Ascending aorta (tissue), 2 donors: ENCODE results near the gene CTNNA2. TPM values are rescaled to one million over a fixed set of nuclear protein-coding genes. Genes with fewer than 3 reads are reported as not detected.

Source experiments
- DNase-seq, 2 donors: peaks; one replicate each; pipeline ENCODE4 v3.0.0-alpha.2; 2019; ENCODE audit warnings: low spot score in 2 of 2
- H3K27ac ChIP-seq, 2 donors: fragments of 200-600 bp; sonication (generic); one replicate each; pipeline ENCODE4 v1.5.1; 2016 to 2017; ENCODE audit warnings: mild to moderate bottlenecking in 1 of 2
- H3K27me3 ChIP-seq: fragments of 200-600 bp; sonication (generic); one replicate; pipeline ENCODE4 v1.5.1; 2017
- H3K36me3 ChIP-seq, 2 donors: fragments of 200-600 bp; sonication (generic); one replicate each; pipeline ENCODE4 v1.5.1; 2016
- H3K4me1 ChIP-seq, 2 donors: fragments of 200-600 bp; sonication (generic); one replicate each; pipeline ENCODE4 v1.5.1; 2016 to 2017; ENCODE audit warnings: mild to moderate bottlenecking in 1 of 2
- H3K4me3 ChIP-seq, 2 donors: fragments of 200-600 bp; sonication (generic); one replicate each; pipeline ENCODE4 v1.5.1; 2016 to 2017; ENCODE audit warnings: mild to moderate bottlenecking in 1 of 2
- H3K9me3 ChIP-seq, 2 donors: fragments of 200-600 bp; sonication (generic); one replicate each; pipeline ENCODE4 v1.5.1; 2016
- CTCF ChIP-seq, 3 experiments: fragments of 200-600 bp in 2 of 3; fragments of 450-650 bp in 1 of 3; sonication (generic) in 2 of 3; IDR thresholded peaks; one replicate each; pipeline ENCODE4 v1.5.1; 2016 to 2019; ENCODE audit warnings: antibody characterized with exemption in 3 of 3, mild to moderate bottlenecking in 1 of 3, moderate library complexity in 1 of 3
- intact Hi-C: fragments of 100-400 bp; cut with DNase I; formaldehyde crosslinking; loops from one replicate; pipeline ENCODE4 v1.15.1; 2023
- total RNA-seq: library from RNA; depleted of rRNA; stranded (reverse); fragments of >200 nt; gene quantifications from one replicate; pipeline ENCODE4 v1.1.0, GENCODE V29; 2016

Gene CTNNA2
- total RNA-seq, 1 donor from 2014 or later = not detected

GRCh38 chr2:80299661-80300060 is 786.8 kb downstream of the CTNNA2 start:
- intact Hi-C loops = no loop called here
- no peak for TF ChIP-seq CTCF (IDR thresholded peaks at IDR 0.05)
- no peak overlapping the region for H3K27ac ChIP-seq
- H3K4me3 ChIP-seq = no peak overlapping the region
- no peaks in the 10 kb centered on the region for H3K36me3 ChIP-seq
- no peaks in the 10 kb centered on the region for H3K4me1 ChIP-seq
- no peak for DNase-seq
- H3K27me3 ChIP-seq = peaks cover 8% of the 10 kb centered on the region
- H3K9me3 ChIP-seq = no peaks in the 10 kb centered on the region

GRCh38 chr2:80300346-80300745 is 787.5 kb downstream of the CTNNA2 start:
- intact Hi-C loops = no loop called here
- DNase-seq = no peak
- H3K36me3 ChIP-seq = no peaks in the 10 kb centered on the region
- H3K27ac ChIP-seq = no peak overlapping the region
- no peak for TF ChIP-seq CTCF (IDR thresholded peaks at IDR 0.05)
- H3K9me3 ChIP-seq = no peaks in the 10 kb centered on the region
- no peak overlapping the region for H3K4me3 ChIP-seq
- no peaks in the 10 kb centered on the region for H3K4me1 ChIP-seq
- peaks cover 8% of the 10 kb centered on the region for H3K27me3 ChIP-seq

GRCh38 chr2:80300954-80301353 is 788.1 kb downstream of the CTNNA2 start:
- no peaks in the 10 kb centered on the region for H3K9me3 ChIP-seq
- H3K36me3 ChIP-seq = no peaks in the 10 kb centered on the region
- no peak overlapping the region for H3K4me3 ChIP-seq
- no peak overlapping the region for H3K27ac ChIP-seq
- intact Hi-C loops = no loop called here
- TF ChIP-seq CTCF (IDR thresholded peaks at IDR 0.05) = no peak
- peaks cover 8% of the 10 kb centered on the region for H3K27me3 ChIP-seq
- no peak for DNase-seq
- H3K4me1 ChIP-seq = no peaks in the 10 kb centered on the region

GRCh38 chr2:80302001-80302313 is 789.1 kb downstream of the CTNNA2 start:
- no peak for TF ChIP-seq CTCF (IDR thresholded peaks at IDR 0.05)
- H3K4me1 ChIP-seq = no peaks in the 10 kb centered on the region
- no peak for DNase-seq
- no peak overlapping the region for H3K27ac ChIP-seq
- no peaks in the 10 kb centered on the region for H3K9me3 ChIP-seq
- peaks cover 8% of the 10 kb centered on the region for H3K27me3 ChIP-seq
- no peak overlapping the region for H3K4me3 ChIP-seq
- H3K36me3 ChIP-seq = no peaks in the 10 kb centered on the region
- intact Hi-C loops = no loop called here

DNA sequence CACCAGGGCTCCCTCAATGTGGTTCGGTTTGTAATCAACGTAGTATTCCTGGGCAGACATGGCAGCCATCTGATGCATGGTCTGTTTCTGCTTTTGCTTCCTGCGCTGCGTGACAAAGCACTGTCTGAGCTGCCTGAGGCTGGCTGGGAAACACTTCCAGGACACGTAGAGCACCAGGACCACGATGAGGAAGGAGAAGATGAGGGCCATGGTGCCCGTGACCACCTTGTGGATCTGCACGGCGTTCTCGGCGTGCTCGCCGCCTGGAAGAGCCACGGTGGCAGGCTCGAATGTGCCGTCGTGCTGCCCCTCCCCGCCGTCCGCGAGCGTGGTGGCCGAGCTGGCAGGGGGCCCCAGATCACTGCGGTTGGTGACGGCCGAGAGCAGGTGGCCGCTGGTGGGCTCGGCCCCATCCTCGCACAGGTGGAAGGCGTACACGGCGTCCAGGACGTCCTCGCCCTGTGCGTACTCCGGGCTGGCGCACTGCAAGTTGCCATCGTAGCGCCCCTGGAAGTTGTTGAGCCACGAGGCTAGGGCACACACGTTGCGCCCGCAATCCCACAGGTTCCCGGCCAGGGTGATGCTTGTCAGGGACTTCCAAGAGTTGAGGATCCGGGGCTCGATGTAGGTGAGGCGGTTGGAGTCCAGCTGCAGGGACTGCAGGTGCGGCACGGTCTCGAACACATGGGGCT is 789.6 kb downstream of the CTNNA2 start:
- Histone ChIP-seq H3K9me3 (no peaks in the 10 kb centered on the region), H3K4me3 (no peak overlapping the region), H3K4me1 (no peaks in the 10 kb centered on the region), H3K27me3 (peaks cover 8% of the 10 kb centered on the region), H3K27ac (no peak overlapping the region), H3K36me3 (no peaks in the 10 kb centered on the region)
- TF ChIP-seq CTCF (IDR thresholded peaks at IDR 0.05) = no peak
- DNase-seq = no peak
- intact Hi-C loops = no loop called here
